MCF 10A (cell line): Measurements from ENCODE around the gene SH3TC1. TPM values are rescaled to one million over a fixed set of nuclear protein-coding genes. Genes with fewer than 3 reads are reported as not detected.
A peak's percentile ranks its signal among the peaks of the same experiment; 100 is the strongest.

ENCODE experiments used
- BruUV-seq: library from RNA; stranded (reverse); fragments of 400-500 nt; replicated peaks from 2 replicates; lab custom pipeline; 2021; lab: Mats Ljungman, UMichigan
- CTCF ChIA-PET: fragments of 300-600 bp; sonication (Branson Sonifier 250); formaldehyde crosslinking; extraction: SDS; loops from one replicate; lab custom pipeline; 2021; ENCODE audit warnings: antibody characterized with exemption, inconsistent platforms; lab: Yijun Ruan, JAX
- POLR2A ChIA-PET: fragments of 300-600, 350-650 bp; sonication (Branson Sonifier 250); formaldehyde crosslinking; extraction: SDS; loops from one replicate; lab custom pipeline; 2020; ENCODE audit warnings: antibody characterized with exemption, inconsistent platforms; lab: Yijun Ruan, JAX
- DNase-seq: peaks from one replicate; pipeline ENCODE4 v3.0.0-alpha.2; 2018; ENCODE audit not compliant: unreplicated experiment
- H3K27ac Mint-ChIP-seq: one replicate; pipeline ENCODE4 v1.8.0; 2022; ENCODE audit warnings: mild to moderate bottlenecking, low read depth, mixed read lengths; ENCODE audit not compliant: unreplicated experiment
- H3K27me3 Mint-ChIP-seq: one replicate; pipeline ENCODE4 v1.8.0; 2022; ENCODE audit warnings: mixed read lengths; ENCODE audit not compliant: insufficient read depth, unreplicated experiment
- H3K36me3 Mint-ChIP-seq: one replicate; pipeline ENCODE4 v1.8.0; 2022; ENCODE audit warnings: mild to moderate bottlenecking, moderate library complexity, mixed read lengths; ENCODE audit not compliant: insufficient read depth, unreplicated experiment
- H3K4me1 Mint-ChIP-seq: one replicate; pipeline ENCODE4 v1.8.0; 2022; ENCODE audit warnings: mixed read lengths; ENCODE audit not compliant: insufficient read depth, unreplicated experiment
- H3K4me3 Mint-ChIP-seq: one replicate; pipeline ENCODE4 v1.8.0; 2022; ENCODE audit warnings: mild to moderate bottlenecking, moderate library complexity, mixed read lengths; ENCODE audit not compliant: unreplicated experiment
- H3K9me3 Mint-ChIP-seq: one replicate; pipeline ENCODE4 v1.8.0; 2022; ENCODE audit warnings: mixed read lengths; ENCODE audit not compliant: unreplicated experiment
- CTCF ChIP-seq: fragments of 200-600 bp; IDR thresholded peaks from one replicate; pipeline ENCODE4 v1.8.0; 2022; ENCODE audit warnings: antibody characterized with exemption, mild to moderate bottlenecking; ENCODE audit not compliant: unreplicated experiment
- intact Hi-C: fragments of 100-400 bp; cut with micrococcal nuclease; formaldehyde crosslinking; loops from 2 replicates; pipeline ENCODE4 v1.14.1; 2022
- total RNA-seq: library from RNA; stranded (reverse); gene quantifications from 2 replicates; pipeline ENCODE4 v1.2.3, GENCODE V29; 2022

The SH3TC1 gene
- total RNA-seq, 1 experiment from 2014 or later = 28.8 TPM

- intact Hi-C loops = no loop called here
- H3K4me3 Mint-ChIP-seq = no peak overlapping the region
- H3K36me3 Mint-ChIP-seq = peaks cover 9% of the 10 kb centered on the region
- H3K4me1 Mint-ChIP-seq = no peaks in the 10 kb centered on the region
- ChIA-PET POLR2A (no interaction called here), CTCF (interaction anchor here (0.5 to 1.0 kb wide), 3 partner anchors 62 to 207 kb away, joined by 3 to 4 read pairs (median 3); no protein-coding TSS in a partner anchor)
- TF ChIP-seq CTCF = peak; percentile 23
- no peaks in the 10 kb centered on the region for H3K9me3 Mint-ChIP-seq
- no peaks in the 10 kb centered on the region for H3K27me3 Mint-ChIP-seq
- BruUV-seq = no TSS peak
- H3K27ac Mint-ChIP-seq = no peak overlapping the region
- DNase-seq = no peak
These were observed 39.5 kb downstream of the SH3TC1 start for GRCh38 chr4:8238515-8239053.

- ChIA-PET CTCF (interaction anchor here (0.7 kb wide), 1 partner anchor 84 kb away, joined by 3 read pairs; no protein-coding TSS in a partner anchor), POLR2A (no interaction called here)
- no TSS peak for BruUV-seq
- intact Hi-C loops = no loop called here
- Mint-ChIP-seq H3K27me3 (no peaks in the 10 kb centered on the region), H3K4me3 (no peak overlapping the region), H3K9me3 (no peaks in the 10 kb centered on the region), H3K27ac (no peak overlapping the region), H3K4me1 (no peaks in the 10 kb centered on the region), H3K36me3 (peaks cover 9% of the 10 kb centered on the region)
- TF ChIP-seq CTCF = no peak
- DNase-seq = no peak
These were observed 40.1 kb downstream of the SH3TC1 start for GRCh38 chr4:8239226-8239625.

DNA sequence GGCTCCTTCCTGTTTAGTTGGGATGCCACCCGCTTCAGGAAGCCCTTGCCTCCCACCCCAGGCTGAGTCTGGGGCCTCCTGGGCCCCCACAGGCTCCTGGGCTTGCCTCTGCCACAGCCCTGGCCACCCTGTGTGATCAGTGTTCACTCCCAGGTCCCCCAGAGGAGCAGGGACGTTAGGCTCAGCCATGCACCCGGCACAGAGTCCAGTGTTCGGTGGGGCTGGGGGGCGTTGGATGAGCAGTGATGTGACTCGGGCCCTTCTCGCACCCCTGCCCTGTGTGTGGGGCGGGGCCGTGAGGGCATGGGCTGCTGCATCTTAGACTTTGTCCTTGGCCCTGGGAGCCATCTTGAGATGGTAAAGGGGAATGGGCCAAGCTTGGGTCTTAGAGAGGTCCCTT lies 40.6 kb downstream of the SH3TC1 start:
- Mint-ChIP-seq H3K9me3 (no peaks in the 10 kb centered on the region), H3K27me3 (no peaks in the 10 kb centered on the region), H3K4me1 (no peaks in the 10 kb centered on the region), H3K4me3 (no peak overlapping the region), H3K36me3 (peaks cover 9% of the 10 kb centered on the region), H3K27ac (no peak overlapping the region)
- TF ChIP-seq CTCF = no peak
- intact Hi-C loops = no loop called here
- BruUV-seq = no TSS peak
- CTCF ChIA-PET = interaction anchor here (1.2 kb wide), 1 partner anchor 169 kb away, joined by 5 read pairs; no protein-coding TSS in a partner anchor
- no peak for DNase-seq
- POLR2A ChIA-PET = no interaction called here

- ChIA-PET CTCF (interaction anchor here (0.7 to 1.5 kb wide), 4 partner anchors 10 to 168 kb away, joined by 3 to 9 read pairs (median 6); no protein-coding TSS in a partner anchor), POLR2A (no interaction called here)
- no TSS peak for BruUV-seq
- H3K9me3 Mint-ChIP-seq = no peaks in the 10 kb centered on the region
- H3K27ac Mint-ChIP-seq = no peak overlapping the region
- H3K4me3 Mint-ChIP-seq = no peak overlapping the region
- H3K4me1 Mint-ChIP-seq = no peaks in the 10 kb centered on the region
- H3K36me3 Mint-ChIP-seq = peaks cover 9% of the 10 kb centered on the region
- no peak for TF ChIP-seq CTCF
- intact Hi-C loops = no loop called here
- no peak for DNase-seq
- no peaks in the 10 kb centered on the region for H3K27me3 Mint-ChIP-seq
These were observed 41.3 kb downstream of the SH3TC1 start for GRCh38 chr4:8240211-8241041.
